22Rv1 (cell line): ENCODE results near the gene ASXL2.

Experiments
- CTCF ChIP-seq: fragments of 450-650 bp; IDR thresholded peaks from 2 replicates; pipeline ENCODE4 v1.5.1; 2017; ENCODE audit warnings: mild to moderate bottlenecking
- ZFX ChIP-seq: fragments of 450-650 bp; IDR thresholded peaks from 2 replicates; pipeline ENCODE4 v1.6.1; 2017; ENCODE audit warnings: antibody characterized with exemption, borderline replicate concordance

DNA sequence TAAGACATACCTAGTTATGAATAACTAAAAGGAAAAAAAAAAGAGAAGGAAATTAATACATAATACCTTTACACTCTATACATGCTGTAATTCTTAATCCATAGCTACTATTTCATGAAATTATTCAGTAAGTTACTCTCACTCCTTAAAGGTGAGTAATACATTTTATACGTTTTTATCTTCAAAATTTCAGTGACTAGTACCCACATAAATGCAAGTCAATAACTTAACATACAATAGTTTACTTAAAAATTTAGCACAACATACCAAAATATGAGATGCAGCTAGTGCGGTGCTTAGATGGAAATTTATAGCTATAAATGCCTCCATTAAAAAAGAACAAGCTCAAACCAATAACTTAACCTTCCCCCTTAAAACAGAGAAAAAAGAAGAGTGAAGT lies 168.9 kb downstream of the ASXL2 start:
- TF ChIP-seq CTCF (no peak), ZFX (no peak)
